GM23248 (cell line): ENCODE measurements around the gene PCDH12.

ENCODE experiments used
- EZH2 ChIP-seq: fragments of 200-600 bp; sonication (generic); IDR thresholded peaks from 2 replicates; pipeline ENCODE4 v1.6.1; 2018; ENCODE audit warnings: antibody characterized with exemption, mild to moderate bottlenecking; ENCODE audit not compliant: insufficient read depth, poor library complexity, severe bottlenecking
- EZH2phosphoT487 ChIP-seq: fragments of 200-600 bp; sonication (generic); IDR thresholded peaks from 2 replicates; pipeline ENCODE4 v1.6.1; 2018; ENCODE audit warnings: antibody characterized with exemption, moderate library complexity, mild to moderate bottlenecking, low read depth; ENCODE audit not compliant: insufficient read depth

DNA sequence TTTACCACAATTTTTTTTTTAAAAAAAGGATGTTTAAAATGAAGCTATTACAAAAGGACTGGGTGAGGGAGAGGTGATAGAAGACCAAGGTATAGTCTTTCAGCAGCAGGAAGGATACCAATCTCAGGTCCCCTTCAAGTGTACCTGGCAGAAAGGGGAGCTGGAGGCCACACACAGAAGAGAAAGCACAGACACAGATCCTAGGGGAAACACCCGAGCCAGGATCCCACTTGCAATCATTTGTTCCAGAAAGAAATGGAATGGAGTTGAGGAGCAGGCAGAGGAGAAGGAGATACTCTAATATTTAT is 49.2 kb upstream of the PCDH12 start:
- TF ChIP-seq EZH2 (no peak), EZH2phosphoT487 (no peak)
